K562 (cell line): ENCODE results near the gene FBLN2. TPM values are rescaled to one million over a fixed set of nuclear protein-coding genes. Genes with fewer than 3 reads are reported as not detected.

ENCODE experiments used
- ATAC-seq: fragments of 200-7000 bp; cut with Tn5 transposase; 3 replicates; pipeline ENCODE4 v1.9.1; 2020; ENCODE audit warnings: moderate library complexity
- BruUV-seq: library from RNA; stranded (reverse); fragments of 400-500 nt; replicated peaks from 2 replicates; lab custom pipeline; 2021; lab: Mats Ljungman, UMichigan
- CTCF ChIA-PET: fragments of 300-600 bp; formaldehyde crosslinking; extraction: SDS; loops from one replicate; lab custom pipeline; 2021; ENCODE audit warnings: low intra/inter-chr PET ratio; lab: Yijun Ruan, JAX
- POLR2A ChIA-PET: fragments of 300-600, 350-650 bp; sonication (Branson Sonifier 250); formaldehyde crosslinking; extraction: SDS; loops from one replicate; lab custom pipeline; 2021; ENCODE audit warnings: antibody characterized with exemption, inconsistent platforms; lab: Yijun Ruan, JAX
- DNase-seq, 4 experiments: peaks; one replicate each; pipeline versions ENCODE4 v3.0.0 to v3.0.0-alpha.2; 2011 to 2018; ENCODE audit warnings: low spot score in 3 of 4, mixed read lengths in 3 of 4; ENCODE audit errors: extremely low read depth in 1 of 4
- FAIRE-seq: peaks from 2 replicates; lab custom pipeline; 2011; peaks lifted over from hg19 to GRCh38; lab: Jason Lieb, UNC
- H2AFZ ChIP-seq: 2 replicates; pipeline ENCODE4 v1.6.0; 2011; ENCODE audit warnings: low read depth, low read length, control low read depth, inconsistent platforms
- H3K27ac ChIP-seq: fragments of 200-600 bp; 3 replicates; pipeline ENCODE4 v1.8.0; 2011; ENCODE audit warnings: low read depth, mild to moderate bottlenecking, control low read depth, inconsistent platforms, low read length, moderate library complexity, mixed read lengths; ENCODE audit errors: extremely low read depth
- H3K27me3 ChIP-seq, 2 experiments: fragments of 300-600 bp in 1 of 2; 2 replicates in 1 of 2; 3 replicates in 1 of 2; pipeline versions ENCODE4 v1.6.0 to v1.8.0; 2011; ENCODE audit warnings: inconsistent platforms in 2 of 2, low read length in 2 of 2, mild to moderate bottlenecking in 1 of 2, mixed read lengths in 1 of 2, moderate library complexity in 1 of 2; ENCODE audit not compliant: control insufficient read depth in 2 of 2, insufficient read depth in 2 of 2
- H3K36me3 ChIP-seq: fragments of 300-600 bp; 3 replicates; pipeline ENCODE4 v1.8.0; 2011; ENCODE audit warnings: mild to moderate bottlenecking, low read length, inconsistent platforms; ENCODE audit not compliant: control insufficient read depth, insufficient read depth
- H3K4me1 ChIP-seq, 2 experiments: fragments of 200-600 bp in 1 of 2; replicated peaks in 1 of 2; 2 replicates in 1 of 2; 3 replicates in 1 of 2; pipeline versions ENCODE4 v1.5.1 to v1.8.0; 2011; ENCODE audit warnings: inconsistent platforms in 2 of 2, low read length in 2 of 2, mild to moderate bottlenecking in 1 of 2, mixed read lengths in 1 of 2, moderate library complexity in 1 of 2; ENCODE audit not compliant: control insufficient read depth in 2 of 2, insufficient read depth in 2 of 2
- H3K4me2 ChIP-seq: 2 replicates; pipeline ENCODE4 v1.6.1; 2011; ENCODE audit warnings: low read length, control low read depth, inconsistent platforms, mixed read lengths; ENCODE audit not compliant: insufficient read depth
- H3K4me3 ChIP-seq: fragments of 200-600 bp; sonication (generic), shearing (Covaris generic); 2 replicates; pipeline ENCODE4 v1.5.1; 2016; ENCODE audit warnings: control low read depth, inconsistent platforms
- H3K79me2 ChIP-seq: fragments of 200-600 bp; 3 replicates; pipeline ENCODE4 v1.8.0; 2011; ENCODE audit warnings: low read length, inconsistent platforms; ENCODE audit not compliant: control insufficient read depth, insufficient read depth
- H3K9ac ChIP-seq, 2 experiments: 2 replicates each; pipeline versions ENCODE4 v1.6.0 to v1.6.1; 2011; ENCODE audit warnings: low read depth in 2 of 2, low read length in 2 of 2, control low read depth in 1 of 2, inconsistent platforms in 1 of 2, mild to moderate bottlenecking in 1 of 2, mixed read lengths in 1 of 2; ENCODE audit not compliant: insufficient read depth in 1 of 2
- H3K9me1 ChIP-seq: one replicate; pipeline ENCODE4 v1.6.0; 2011; ENCODE audit warnings: inconsistent platforms, mild to moderate bottlenecking, low read length, moderate library complexity; ENCODE audit not compliant: control insufficient read depth, insufficient read depth
- H3K9me3 ChIP-seq: replicated peaks from 2 replicates; pipeline ENCODE4 v1.5.1; 2011; ENCODE audit warnings: low read depth, low read length, inconsistent platforms; ENCODE audit not compliant: control insufficient read depth, insufficient read depth
- H4K20me1 ChIP-seq: replicated peaks from 2 replicates; pipeline ENCODE4 v1.6.1; 2011; ENCODE audit warnings: low read length, inconsistent platforms, mixed read lengths; ENCODE audit not compliant: control insufficient read depth, insufficient read depth
- CSDE1 ChIP-seq, 2 experiments: fragments of 450-650 bp; IDR thresholded peaks; 2 replicates each; pipeline ENCODE4 v1.6.1; 2016; ENCODE audit warnings: mild to moderate bottlenecking in 1 of 2
- KDM1A ChIP-seq, 2 experiments: fragments of 450-650 bp; IDR thresholded peaks; 2 replicates each; pipeline ENCODE4 v1.6.1; 2016; ENCODE audit warnings: mild to moderate bottlenecking in 2 of 2
- MAFF ChIP-seq: IDR thresholded peaks from 2 replicates; pipeline ENCODE4 v1.6.1; 2012; ENCODE audit warnings: low read length, improper control_type of control experiment
- MCM5 ChIP-seq: fragments of 450-650 bp; IDR thresholded peaks from 2 replicates; pipeline ENCODE4 v1.6.1; 2016; ENCODE audit warnings: low read depth
- RAD21 ChIP-seq, 2 experiments: fragments of 250-450 bp in 1 of 2; fragments of 450-650 bp in 1 of 2; sonication (Bioruptor Pico) in 1 of 2; formaldehyde crosslinking in 1 of 2; IDR thresholded peaks in 1 of 2; conservative IDR thresholded peaks in 1 of 2; 2 replicates each; pipeline versions ENCODE4 v1.4.0 to v1.8.0; 2020 to 2022; ENCODE audit warnings: mild to moderate bottlenecking in 2 of 2, moderate library complexity in 1 of 2
- RBM34 ChIP-seq: fragments of 200-400 bp; formaldehyde crosslinking; IDR thresholded peaks from 2 replicates; pipeline ENCODE4 v1.6.1; 2018; ENCODE audit warnings: low read length, borderline replicate concordance; ENCODE audit not compliant: insufficient read depth
- SUPT5H ChIP-seq: fragments of 450-650 bp; IDR thresholded peaks from 2 replicates; pipeline ENCODE4 v1.6.1; 2016
- TSC22D4 ChIP-seq: fragments of 450-650 bp; IDR thresholded peaks from 2 replicates; pipeline ENCODE4 v1.6.1; 2016; ENCODE audit warnings: missing genetic modification characterization, missing biosample characterization, control low read depth
- ZNF408 ChIP-seq: fragments of 250-450 bp; sonication (Bioruptor Pico); IDR thresholded peaks from 2 replicates; pipeline ENCODE4 v1.4.0; 2020; ENCODE audit warnings: low read depth, mild to moderate bottlenecking, moderate library complexity
- WGBS: fragments of 100-300 bp; shearing (Covaris generic); methylation state at CpG from one replicate; pipeline ENCODE4 v1.1.6; 2016; ENCODE audit warnings: low coverage, mixed read lengths; ENCODE audit not compliant: insufficient coverage; ENCODE audit errors: missing lambda C conversion rate; 5-methylcytosine and 5-hydroxymethylcytosine counted together
- in situ Hi-C: fragments of 300-500 bp; cut with MboI; formaldehyde crosslinking; loops from 4 replicates; pipeline ENCODE4 v1.15.0; 2018; ENCODE audit warnings: inconsistent platforms, mixed read lengths
- intact Hi-C: fragments of 100-400 bp; cut with micrococcal nuclease; formaldehyde crosslinking; loops from 2 replicates; pipeline ENCODE4 v1.14.2; 2022
- polyA plus RNA-seq, 8 experiments: library from polyadenylated mRNA; depleted of rRNA in 4 of 8; stranded (reverse) in 5 of 8; unstranded in 3 of 8; fragments of >200 nt; fragmentation: Nextera tagmentation in 2 of 8; fragmentation: Illumina TruSeq in 1 of 8; extraction: Ambion mirVana in 2 of 8; extraction: Trizol in 1 of 8; gene quantifications; 2 replicates each; pipeline versions ENCODE4 v1.2.1 to v1.2.3, GENCODE V29; 2011 to 2014; ENCODE audit warnings: inconsistent platforms in 1 of 8, missing spikeins in 1 of 8
- total RNA-seq, 7 experiments: library from RNA; depleted of rRNA in 6 of 7; stranded (reverse); fragments of >200 nt in 6 of 7; fragmentation: Illumina TruSeq in 2 of 7; extraction: Trizol in 2 of 7; gene quantifications; 2 replicates each; pipeline versions ENCODE4 v1.2.1 to v1.2.3, GENCODE V29; 2011 to 2021; ENCODE audit warnings: low replicate concordance in 1 of 7
- TF ChIP-seq, protein P1 (sequence below): fragments of 250-450 bp; sonication (Bioruptor Pico); IDR thresholded peaks from 2 replicates; pipeline ENCODE4 v1.4.0; 2020; ENCODE audit warnings: mild to moderate bottlenecking
- TF ChIP-seq, protein P2 (sequence below): sonication (generic); formaldehyde crosslinking; IDR thresholded peaks from 2 replicates; pipeline ENCODE4 v1.8.1; 2022; ENCODE audit warnings: missing genetic modification reagents

The FBLN2 gene
- total and polyA plus RNA-seq, 9 of the 15 experiments (the other 6 are each of a cell fraction or from before 2014, with no cell fraction given), result 0.03 to 0.10 (median 0.04) TPM; not detected in 6

DNA sequence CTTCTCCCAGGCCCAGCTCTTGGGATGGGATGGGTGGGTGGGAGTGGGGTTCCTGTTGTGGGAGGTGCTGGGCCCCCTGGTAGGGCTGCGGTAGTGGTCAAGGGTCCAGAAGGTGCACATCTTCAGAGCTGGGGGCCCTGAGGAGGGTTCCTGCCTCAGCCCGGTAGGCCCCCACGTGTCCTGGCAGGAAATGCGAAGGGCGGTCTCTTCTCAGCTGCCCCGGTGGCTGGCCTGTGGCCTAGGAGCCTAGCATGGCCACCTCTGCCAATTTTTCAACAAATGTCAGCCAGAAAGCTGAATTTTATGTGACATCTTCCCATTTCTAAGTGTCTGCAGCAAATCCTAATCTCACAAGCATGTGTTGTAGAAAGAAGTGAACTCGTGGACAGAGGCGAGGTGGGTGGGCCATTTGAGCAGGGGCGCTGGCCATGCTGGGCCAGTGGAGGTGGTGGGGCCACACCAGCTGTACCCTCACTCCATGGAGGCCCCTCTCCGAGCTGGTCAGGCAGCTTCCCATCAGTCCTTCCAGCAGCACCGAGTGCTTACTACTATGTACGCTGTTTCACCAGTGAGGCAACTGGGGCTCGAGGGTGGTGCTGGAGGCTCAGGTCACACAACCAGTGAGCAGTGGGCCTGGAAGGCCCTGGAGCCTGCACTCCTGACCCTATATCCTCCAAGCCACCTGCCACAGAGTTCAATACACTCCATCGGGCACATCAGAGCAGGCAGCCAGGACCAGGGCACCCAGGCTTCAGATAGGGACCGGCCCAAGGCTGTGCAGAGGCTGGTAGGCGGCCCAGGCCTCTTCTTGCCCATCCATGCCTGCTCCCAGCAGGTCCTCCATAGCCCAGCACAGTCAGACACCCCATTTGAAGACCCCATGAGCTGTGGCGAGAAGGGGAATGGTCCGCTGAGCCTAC is 23.2 kb downstream of the FBLN2 start:
- no peaks in the 10 kb centered on the region for H3K9me3 ChIP-seq
- POLR2A ChIA-PET, result interaction anchor here (0.6 to 1.1 kb wide), 2 partner anchors 12 to 255 kb away, joined by 3 to 4 read pairs; no protein-coding TSS in a partner anchor
- peaks cover 4 to 35% of the 10 kb centered on the region in 2 experiments; a peak in 4 of 5 replicates for H3K27me3 ChIP-seq
- intact Hi-C loops (no loop called here), in situ Hi-C loops (no loop called here)
- H2AFZ ChIP-seq, result no peak overlapping the region
- no peaks in the 10 kb centered on the region for H3K79me2 ChIP-seq
- H3K4me2 ChIP-seq, result no peak overlapping the region
- peaks cover 15% of the 10 kb centered on the region; the same call in 1 of the 2 replicates for H4K20me1 ChIP-seq
- H3K27ac ChIP-seq, result no peak overlapping the region
- ATAC-seq (no peak), FAIRE-seq (no peak), DNase-seq (no peak)
- CTCF ChIA-PET, result no interaction called here
- H3K4me3 ChIP-seq, result no peak overlapping the region
- TF ChIP-seq ZNF408 (no peak), SUPT5H (no peak), RAD21 (CRISPR knock-in tag; conservative IDR thresholded peaks at IDR 0.05 in 1 of 2, IDR thresholded peaks at IDR 0.05 in 1 of 2) (no peak), RBM34 (no peak), MAFF (no peak), KDM1A (IDR thresholded peaks at IDR 0.05) (no peak), MCM5 (no peak), CSDE1 (IDR thresholded peaks at IDR 0.05) (no peak), TSC22D4 (tag) (no peak)
- TF ChIP-seq, protein P1, sequence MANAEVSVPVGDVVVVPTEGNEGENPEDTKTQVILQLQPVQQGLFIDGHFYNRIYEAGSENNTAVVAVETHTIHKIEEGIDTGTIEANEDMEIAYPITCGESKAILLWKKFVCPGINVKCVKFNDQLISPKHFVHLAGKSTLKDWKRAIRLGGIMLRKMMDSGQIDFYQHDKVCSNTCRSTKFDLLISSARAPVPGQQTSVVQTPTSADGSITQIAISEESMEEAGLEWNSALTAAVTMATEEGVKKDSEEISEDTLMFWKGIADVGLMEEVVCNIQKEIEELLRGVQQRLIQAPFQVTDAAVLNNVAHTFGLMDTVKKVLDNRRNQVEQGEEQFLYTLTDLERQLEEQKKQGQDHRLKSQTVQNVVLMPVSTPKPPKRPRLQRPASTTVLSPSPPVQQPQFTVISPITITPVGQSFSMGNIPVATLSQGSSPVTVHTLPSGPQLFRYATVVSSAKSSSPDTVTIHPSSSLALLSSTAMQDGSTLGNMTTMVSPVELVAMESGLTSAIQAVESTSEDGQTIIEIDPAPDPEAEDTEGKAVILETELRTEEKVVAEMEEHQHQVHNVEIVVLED, result no peak
- TF ChIP-seq, protein P2, sequence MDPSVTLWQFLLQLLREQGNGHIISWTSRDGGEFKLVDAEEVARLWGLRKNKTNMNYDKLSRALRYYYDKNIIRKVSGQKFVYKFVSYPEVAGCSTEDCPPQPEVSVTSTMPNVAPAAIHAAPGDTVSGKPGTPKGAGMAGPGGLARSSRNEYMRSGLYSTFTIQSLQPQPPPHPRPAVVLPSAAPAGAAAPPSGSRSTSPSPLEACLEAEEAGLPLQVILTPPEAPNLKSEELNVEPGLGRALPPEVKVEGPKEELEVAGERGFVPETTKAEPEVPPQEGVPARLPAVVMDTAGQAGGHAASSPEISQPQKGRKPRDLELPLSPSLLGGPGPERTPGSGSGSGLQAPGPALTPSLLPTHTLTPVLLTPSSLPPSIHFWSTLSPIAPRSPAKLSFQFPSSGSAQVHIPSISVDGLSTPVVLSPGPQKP (CRISPR knock-in tag), result no peak
- no peaks in the 10 kb centered on the region for H3K36me3 ChIP-seq
- WGBS, result 59% methylated on average over 17 of the region's 18 CpGs
- BruUV-seq, result no TSS peak
- peaks cover 24 to 66% of the 10 kb centered on the region in 2 experiments; a peak in 4 of 5 replicates for H3K4me1 ChIP-seq
- no peak overlapping the region; a peak in 1 of 4 replicates for H3K9ac ChIP-seq
- peaks cover 9% of the 10 kb centered on the region for H3K9me1 ChIP-seq
